Uterus (tissue), 4 donors: ENCODE data around the gene SLC38A8. TPM values are rescaled to one million over a fixed set of nuclear protein-coding genes. Genes with fewer than 3 reads are reported as not detected.

Source experiments
- DNase-seq, 2 donors: peaks; one replicate each; pipeline ENCODE4 v3.0.0-alpha.2; 2019 to 2020
- H3K27ac ChIP-seq, 2 donors: fragments of 200-600 bp; sonication (generic); 1 replicate in 1 of 2; 2 replicates in 1 of 2; pipeline ENCODE4 v1.5.1; 2016 to 2018
- H3K27me3 ChIP-seq, 2 donors: fragments of 200-600 bp; sonication (generic); one replicate each; pipeline ENCODE4 v1.5.1; 2018 to 2019; ENCODE audit warnings: control low read depth in 1 of 2
- H3K36me3 ChIP-seq, 2 donors: fragments of 200-600 bp; sonication (generic); one replicate each; pipeline ENCODE4 v1.5.1; 2019; ENCODE audit warnings: control low read depth in 1 of 2
- H3K4me1 ChIP-seq, 2 donors: fragments of 200-600 bp; sonication (generic); one replicate each; pipeline ENCODE4 v1.5.1; 2018 to 2019; ENCODE audit warnings: control low read depth in 1 of 2
- H3K4me3 ChIP-seq, 2 donors: fragments of 200-600 bp; sonication (generic); 1 replicate in 1 of 2; 2 replicates in 1 of 2; pipeline ENCODE4 v1.5.1; 2018 to 2019; ENCODE audit warnings: mild to moderate bottlenecking in 1 of 2
- H3K9me3 ChIP-seq, 2 donors: fragments of 200-600 bp; sonication (generic); one replicate each; pipeline ENCODE4 v1.5.1; 2019; ENCODE audit warnings: control low read depth in 1 of 2
- CTCF ChIP-seq, 4 experiments: fragments of 200-600 bp in 2 of 4; fragments of 450-650 bp in 2 of 4; sonication (generic) in 2 of 4; IDR thresholded peaks; one replicate each; pipeline ENCODE4 v1.5.1; 2016 to 2019; ENCODE audit warnings: antibody characterized with exemption in 4 of 4, mild to moderate bottlenecking in 2 of 4, moderate library complexity in 1 of 4
- POLR2A ChIP-seq, 2 donors: fragments of 450-650 bp; IDR thresholded peaks; one replicate each; pipeline ENCODE4 v1.6.1; 2016; ENCODE audit warnings: antibody characterized with exemption in 2 of 2, mild to moderate bottlenecking in 1 of 2, moderate library complexity in 1 of 2
- intact Hi-C: fragments of 100-400 bp; cut with DNase I; formaldehyde crosslinking; loops from one replicate; pipeline ENCODE4 v1.15.1; 2023; ENCODE audit warnings: low total_unique reads
- total RNA-seq, 4 donors: library from RNA; depleted of rRNA in 3 of 4; stranded (reverse); fragments of >200 nt in 3 of 4; gene quantifications; one replicate each; pipeline versions ENCODE4 v1.1.0 to v1.2.4, GENCODE V29; 2014 to 2023
- donor health status: DM: yes; HTN: yes; CAD: no.

The SLC38A8 gene
- total RNA-seq: 1 to 10 TPM in 1 of 4 donors, not detected in 3; 1.3 TPM

GRCh38 chr16:84042308-84042878 lies at the start of gene SLC38A8:
Gene SLC38A8 (minus strand): TSS chr16:84042795. CDS start chr16:84042157, 638 bp downstream.
- TF ChIP-seq POLR2A (IDR thresholded peaks at IDR 0.05): no peak
- Histone ChIP-seq H3K27ac (no peak within 1 kb of the TSS), H3K9me3 (no peaks in the 10 kb centered on the region), H3K4me1 (no peaks in the 10 kb centered on the region), H3K4me3 (no peak within 1 kb of the TSS), H3K36me3 (no peaks in the 10 kb centered on the region), H3K27me3 (no peaks in the 10 kb centered on the region)
- no peak for DNase-seq
- intact Hi-C loops: no loop called here

- intact Hi-C loops: no loop called here
- H3K4me3 ChIP-seq: no peak overlapping the region
- no peaks in the 10 kb centered on the region for H3K4me1 ChIP-seq
- H3K36me3 ChIP-seq: no peaks in the 10 kb centered on the region
- H3K9me3 ChIP-seq: no peaks in the 10 kb centered on the region
- no peak overlapping the region for H3K27ac ChIP-seq
- no peak for TF ChIP-seq CTCF (IDR thresholded peaks at IDR 0.05)
- no peak for TF ChIP-seq POLR2A (IDR thresholded peaks at IDR 0.05)
- DNase-seq: no peak
- no peaks in the 10 kb centered on the region for H3K27me3 ChIP-seq
Measured at GRCh38 chr16:84091460-84091859, 48.9 kb upstream of the SLC38A8 start.

- no peak for DNase-seq
- Histone ChIP-seq H3K27me3 (no peaks in the 10 kb centered on the region), H3K36me3 (no peaks in the 10 kb centered on the region), H3K4me1 (no peaks in the 10 kb centered on the region), H3K9me3 (no peaks in the 10 kb centered on the region), H3K4me3 (no peak overlapping the region), H3K27ac (no peak overlapping the region)
- TF ChIP-seq CTCF (IDR thresholded peaks at IDR 0.05) (no peak), POLR2A (IDR thresholded peaks at IDR 0.05) (no peak)
- intact Hi-C loops: no loop called here
Measured at GRCh38 chr16:84090211-84090610, 47.6 kb upstream of the SLC38A8 start.

GRCh38 chr16:84088695-84089395 lies 46.2 kb upstream of the SLC38A8 start:
- no peaks in the 10 kb centered on the region for H3K36me3 ChIP-seq
- H3K27ac ChIP-seq: no peak overlapping the region
- no peaks in the 10 kb centered on the region for H3K4me1 ChIP-seq
- no peak for DNase-seq
- H3K4me3 ChIP-seq: no peak overlapping the region
- no peaks in the 10 kb centered on the region for H3K9me3 ChIP-seq
- intact Hi-C loops: no loop called here
- no peak for TF ChIP-seq CTCF (IDR thresholded peaks at IDR 0.05)
- TF ChIP-seq POLR2A (IDR thresholded peaks at IDR 0.05): no peak
- H3K27me3 ChIP-seq: no peaks in the 10 kb centered on the region

GRCh38 chr16:84087466-84088151 lies 45.0 kb upstream of the SLC38A8 start:
- no peak for TF ChIP-seq CTCF (IDR thresholded peaks at IDR 0.05)
- no peak for TF ChIP-seq POLR2A (IDR thresholded peaks at IDR 0.05)
- H3K27ac ChIP-seq: no peak overlapping the region
- no peaks in the 10 kb centered on the region for H3K9me3 ChIP-seq
- no peak for DNase-seq
- intact Hi-C loops: no loop called here
- H3K4me3 ChIP-seq: no peak overlapping the region
- H3K4me1 ChIP-seq: no peaks in the 10 kb centered on the region
- no peaks in the 10 kb centered on the region for H3K36me3 ChIP-seq
- no peaks in the 10 kb centered on the region for H3K27me3 ChIP-seq
